ENCODE data around the gene SREBF1. TPM values are rescaled to one million over a fixed set of nuclear protein-coding genes. Genes with fewer than 3 reads are reported as not detected.

Gene SREBF1
- total and polyA plus RNA-seq, 2 of the 8 experiments (the other 6 are each of a cell fraction or from before 2014, with no cell fraction given), result 28.6 to 70.8 TPM

GRCh38 chr17:17766077-17766743 is 70.6 kb downstream of the SREBF1 start (continued):
- TF ChIP-seq KDM4A (IDR thresholded peaks at IDR 0.05; ENCODE audit: low read depth, low read length, severe bottlenecking), result no peak
- TF ChIP-seq SP2 (IDR thresholded peaks at IDR 0.05; ENCODE audit: low read length), result no peak
- no peak for TF ChIP-seq BRCA1 (IDR thresholded peaks at IDR 0.05; ENCODE audit: low read depth, low read length)
- TF ChIP-seq PHF8 (conservative IDR thresholded peaks at IDR 0.05; ENCODE audit: low read depth, low read length), result no peak
